OCI-LY7 (cell line): Measurements from ENCODE around the gene KRT23. TPM values are rescaled to one million over a fixed set of nuclear protein-coding genes. Genes with fewer than 3 reads are reported as not detected.
"Not testable (repeated sequence)": the region's sequence is repeated elsewhere in the genome, so short reads cannot be mapped to it uniquely, and the experiment has no call there.

Experiments used
- BruUV-seq: library from RNA; stranded (reverse); fragments of 400-500 nt; replicated peaks from 2 replicates; lab custom pipeline; 2021; lab: Mats Ljungman, UMichigan
- CTCF ChIA-PET: fragments of 300-600 bp; sonication (Branson Sonifier 250); formaldehyde crosslinking; loops from one replicate; lab custom pipeline; 2022; ENCODE audit warnings: antibody characterized with exemption; ENCODE audit not compliant: unreplicated experiment; lab: Charles Lee
- POLR2A ChIA-PET: fragments of 300-600 bp; sonication (Branson Sonifier 250); formaldehyde crosslinking; loops from one replicate; lab custom pipeline; 2022; ENCODE audit warnings: antibody characterized with exemption; lab: Charles Lee
- DNase-seq: peaks from one replicate; pipeline ENCODE4 v3.0.0-alpha.2; 2015; ENCODE audit warnings: low spot score
- H2AFZ ChIP-seq: fragments of 200-600 bp; sonication (generic), shearing (Covaris generic); 2 replicates; pipeline ENCODE4 v1.6.1; 2014; ENCODE audit warnings: mild to moderate bottlenecking, antibody characterized with exemption, low read length, moderate library complexity
- H3K27ac ChIP-seq: fragments of 200-600 bp; sonication (generic); 2 replicates; pipeline ENCODE4 v1.5.1; 2014; ENCODE audit warnings: mixed run types, low read depth, mild to moderate bottlenecking, moderate library complexity, low read length, inconsistent platforms; ENCODE audit not compliant: poor library complexity, severe bottlenecking
- H3K36me3 ChIP-seq: fragments of 200-600 bp; sonication (generic); 2 replicates; pipeline ENCODE4 v1.6.1; 2014; ENCODE audit warnings: mild to moderate bottlenecking, antibody characterized with exemption, low read length, moderate library complexity, mixed read lengths; ENCODE audit not compliant: insufficient read depth
- H3K4me1 ChIP-seq: fragments of 200-600 bp; sonication (generic); 2 replicates; pipeline ENCODE4 v1.5.1; 2014; ENCODE audit warnings: mild to moderate bottlenecking, low read length; ENCODE audit not compliant: insufficient read depth, poor library complexity, severe bottlenecking
- H3K4me2 ChIP-seq: fragments of 200-600 bp; sonication (generic); 2 replicates; pipeline ENCODE4 v1.6.1; 2014; ENCODE audit warnings: mild to moderate bottlenecking, low read length
- H3K4me3 ChIP-seq: fragments of 200-600 bp; sonication (generic); 2 replicates; pipeline ENCODE4 v1.5.1; 2014; ENCODE audit warnings: mild to moderate bottlenecking, low read depth, low read length; ENCODE audit not compliant: poor library complexity, severe bottlenecking
- H3K79me2 ChIP-seq: fragments of 200-600 bp; sonication (generic); 2 replicates; pipeline ENCODE4 v1.6.1; 2016; ENCODE audit warnings: low read depth, mild to moderate bottlenecking, low read length, moderate library complexity, mixed read lengths; ENCODE audit not compliant: insufficient read depth
- H3K9me2 ChIP-seq: fragments of 200-600 bp; sonication (generic); 2 replicates; pipeline ENCODE4 v1.6.1; 2016; ENCODE audit warnings: mild to moderate bottlenecking, low read length, mixed read lengths; ENCODE audit not compliant: insufficient read depth
- H3K9me3 ChIP-seq: fragments of 200-600 bp; sonication (generic); 2 replicates; pipeline ENCODE4 v1.6.1; 2014; ENCODE audit warnings: mild to moderate bottlenecking, mixed run types, low read length, mixed read lengths
- H4K20me1 ChIP-seq: fragments of 200-600 bp; sonication (generic); 2 replicates; pipeline ENCODE4 v1.6.1; 2014; ENCODE audit warnings: mild to moderate bottlenecking, antibody characterized with exemption, low read length, moderate library complexity, mixed read lengths; ENCODE audit not compliant: insufficient read depth
- CTCF ChIP-seq: fragments of 200-600 bp; sonication (generic); conservative IDR thresholded peaks from 2 replicates; pipeline ENCODE4 v1.5.1; 2014; ENCODE audit warnings: mild to moderate bottlenecking, antibody characterized with exemption, low read length, moderate library complexity, mixed read lengths
- EZH2phosphoT487 ChIP-seq: fragments of 200-600 bp; sonication (generic); IDR thresholded peaks from 2 replicates; pipeline ENCODE4 v1.6.1; 2018; ENCODE audit warnings: low read depth, borderline replicate concordance, mild to moderate bottlenecking, mixed run types, antibody characterized with exemption, low read length, moderate library complexity, mixed read lengths
- intact Hi-C: fragments of 100-400 bp; cut with micrococcal nuclease; formaldehyde crosslinking; loops from one replicate; pipeline ENCODE4 v1.10.0; 2022; ENCODE audit not compliant: unreplicated experiment
- total RNA-seq, 2 experiments: library from RNA; depleted of rRNA in 1 of 2; stranded (reverse); fragments of >200 nt in 1 of 2; shearing (Covaris generic) in 1 of 2; gene quantifications; 2 replicates each; pipeline ENCODE4 v1.2.3, GENCODE V29; 2014 to 2022

The KRT23 gene
- total RNA-seq, 2 experiments from 2014 or later, result not detected

GRCh38 chr17:40922239-40922638 is 15.2 kb downstream of the KRT23 start:
- ChIA-PET CTCF (no interaction called here), POLR2A (interaction anchor here (0.7 kb wide), 1 partner anchor 469 kb away, joined by 6 read pairs; no protein-coding TSS in a partner anchor)
- no peak for TF ChIP-seq EZH2phosphoT487
- no peak for TF ChIP-seq CTCF
- Histone ChIP-seq H3K9me3 (no peaks in the 10 kb centered on the region), H3K36me3 (no peaks in the 10 kb centered on the region), H3K4me1 (no peaks in the 10 kb centered on the region), H3K4me2 (no peak overlapping the region), H3K79me2 (no peaks in the 10 kb centered on the region), H2AFZ (no peak overlapping the region), H3K27ac (no peak overlapping the region), H3K9me2 (no peaks in the 10 kb centered on the region), H4K20me1 (no peaks in the 10 kb centered on the region), H3K4me3 (no peak overlapping the region)
- BruUV-seq, result no TSS peak
- intact Hi-C loops, result no loop called here
- no peak for DNase-seq

GRCh38 chr17:40921026-40921425 is 16.4 kb downstream of the KRT23 start:
- no peak overlapping the region for H3K27ac ChIP-seq

GRCh38 chr17:40917116-40917515 is 20.3 kb downstream of the KRT23 start:
- POLR2A ChIA-PET, DNase-seq, BruUV-seq, H2AFZ ChIP-seq, H3K79me2 ChIP-seq, H3K4me2 ChIP-seq, H3K9me2 ChIP-seq, H3K36me3 ChIP-seq, H3K4me1 ChIP-seq, CTCF ChIA-PET, H3K4me3 ChIP-seq, H3K27ac ChIP-seq, H4K20me1 ChIP-seq, intact Hi-C loops, H3K9me3 ChIP-seq: not testable (repeated sequence)

More at GRCh38 chr17:40921026-40921425, 16.4 kb downstream of the KRT23 start:
- no peaks in the 10 kb centered on the region for H3K9me2 ChIP-seq
- ChIA-PET POLR2A (interaction anchor here (0.6 kb wide), 1 partner anchor 33 kb away, joined by 3 read pairs; no protein-coding TSS in a partner anchor), CTCF (no interaction called here)
- no peak overlapping the region for H3K4me2 ChIP-seq
- H2AFZ ChIP-seq, result no peak overlapping the region
- no peaks in the 10 kb centered on the region for H3K36me3 ChIP-seq
- no TSS peak for BruUV-seq
- no peaks in the 10 kb centered on the region for H3K79me2 ChIP-seq
- intact Hi-C loops, result no loop called here
- no peaks in the 10 kb centered on the region for H3K4me1 ChIP-seq
- no peaks in the 10 kb centered on the region for H3K9me3 ChIP-seq
- no peaks in the 10 kb centered on the region for H4K20me1 ChIP-seq
- H3K4me3 ChIP-seq, result no peak overlapping the region
- TF ChIP-seq EZH2phosphoT487 (no peak), CTCF (no peak)
- no peak for DNase-seq
